ENCODE measurements around the gene SLC30A7.
A peak's percentile ranks its signal among the peaks of the same experiment; 100 is the strongest.
"Not testable (repeated sequence)": the region's sequence is repeated elsewhere in the genome, so short reads cannot be mapped to it uniquely, and the experiment has no call there.

Gene SLC30A7

DNA sequence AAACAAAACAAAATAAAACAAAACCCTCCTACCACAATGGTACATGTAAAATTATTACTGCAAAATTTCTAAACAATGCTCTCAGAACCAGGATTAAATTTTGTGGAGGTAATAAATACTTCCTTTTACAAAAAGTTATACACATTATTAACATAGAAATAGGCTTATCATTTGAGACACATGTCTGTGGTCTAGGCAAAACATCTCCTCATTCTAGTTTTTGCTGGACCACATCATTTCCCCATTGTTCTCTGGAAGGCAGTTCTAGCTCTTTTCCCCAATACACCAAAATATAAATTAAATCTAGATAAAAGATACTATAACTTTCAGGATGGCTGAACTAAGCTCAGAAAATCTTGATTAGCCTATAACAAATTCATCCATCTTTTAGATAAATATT is 19.6 kb upstream of the SLC30A7 start:
- no peaks in the 10 kb centered on the region for H3K27me3 Mint-ChIP-seq
- H3K27ac Mint-ChIP-seq, result no peak overlapping the region
- no peak overlapping the region for H3K4me3 Mint-ChIP-seq
- DNase-seq (no peak), ATAC-seq (no peak)
- no peaks in the 10 kb centered on the region for H3K4me1 Mint-ChIP-seq
- H3K36me3 Mint-ChIP-seq (ENCODE audit: low read depth), result peaks cover 3% of the 10 kb centered on the region
- H3K9me3 Mint-ChIP-seq, result no peaks in the 10 kb centered on the region

DNA sequence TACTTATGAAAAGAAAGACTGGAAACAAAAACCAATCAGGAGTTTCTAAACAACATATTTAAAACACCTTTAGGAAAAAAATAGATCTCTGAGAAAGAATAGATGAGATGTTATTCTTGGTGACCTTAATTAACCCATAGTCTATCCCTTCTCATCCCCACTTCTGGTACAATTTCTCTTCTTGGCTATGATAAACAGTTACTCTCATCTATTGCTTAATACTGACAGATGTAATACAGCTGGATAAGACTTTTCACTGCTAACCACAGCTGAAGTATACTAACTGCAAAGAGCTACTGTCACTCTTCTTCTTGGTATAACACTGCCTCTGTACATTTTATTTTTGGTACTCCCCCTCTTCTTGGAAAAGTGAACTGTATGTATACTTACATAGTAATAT is 16.5 kb upstream of the SLC30A7 start:
- Mint-ChIP-seq H3K27me3 (no peaks in the 10 kb centered on the region), H3K36me3 (ENCODE audit: low read depth) (peaks cover 4% of the 10 kb centered on the region), H3K4me1 (no peaks in the 10 kb centered on the region), H3K4me3 (no peak overlapping the region), H3K9me3 (no peaks in the 10 kb centered on the region), H3K27ac (no peak overlapping the region)
- ATAC-seq (no peak), DNase-seq (no peak)

GRCh38 chr1:100881687-100882086 is 14.2 kb upstream of the SLC30A7 start:
- no peak overlapping the region for H3K27ac Mint-ChIP-seq
- H3K27me3 Mint-ChIP-seq, result no peaks in the 10 kb centered on the region
- no peak overlapping the region for H3K4me3 Mint-ChIP-seq
- H3K4me1 Mint-ChIP-seq, result no peaks in the 10 kb centered on the region
- no peaks in the 10 kb centered on the region for H3K9me3 Mint-ChIP-seq
- ATAC-seq (no peak), DNase-seq (no peak)
- peaks cover 3% of the 10 kb centered on the region for H3K36me3 Mint-ChIP-seq (ENCODE audit: low read depth)

DNA sequence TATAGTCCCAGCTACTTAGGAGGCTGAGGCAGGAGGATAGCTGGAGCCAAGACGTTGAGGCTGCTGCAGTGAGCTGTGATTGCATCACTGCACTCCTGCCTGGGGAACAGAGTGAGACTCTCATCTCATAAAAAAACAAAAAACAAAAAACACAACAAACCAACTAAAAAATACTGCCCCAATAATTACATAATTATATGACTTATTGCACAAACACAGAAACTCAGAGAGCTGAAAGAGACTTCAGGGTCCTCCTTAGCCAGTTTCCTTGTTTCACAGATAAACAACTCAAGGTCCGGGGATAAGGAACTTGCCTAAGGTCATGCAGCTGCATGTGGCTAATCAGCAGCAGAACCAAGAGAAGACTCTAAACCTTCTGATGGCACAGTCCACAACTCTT is 13.2 kb upstream of the SLC30A7 start:
- Mint-ChIP-seq H3K36me3 (ENCODE audit: low read depth) (peaks cover 5% of the 10 kb centered on the region), H3K4me1 (no peaks in the 10 kb centered on the region), H3K9me3 (no peaks in the 10 kb centered on the region), H3K27ac (no peak overlapping the region), H3K4me3 (no peak overlapping the region), H3K27me3 (no peaks in the 10 kb centered on the region)
- ATAC-seq, result no peak
- DNase-seq, result no peak

GRCh38 chr1:100883963-100884362 is 11.9 kb upstream of the SLC30A7 start:
- Mint-ChIP-seq H3K27ac (no peak overlapping the region), H3K36me3 (ENCODE audit: low read depth) (peaks cover 14% of the 10 kb centered on the region), H3K4me1 (peaks cover 8% of the 10 kb centered on the region), H3K27me3 (no peaks in the 10 kb centered on the region), H3K9me3 (peaks cover 6% of the 10 kb centered on the region), H3K4me3 (no peak overlapping the region)
- no peak for ATAC-seq
- no peak for DNase-seq

DNA sequence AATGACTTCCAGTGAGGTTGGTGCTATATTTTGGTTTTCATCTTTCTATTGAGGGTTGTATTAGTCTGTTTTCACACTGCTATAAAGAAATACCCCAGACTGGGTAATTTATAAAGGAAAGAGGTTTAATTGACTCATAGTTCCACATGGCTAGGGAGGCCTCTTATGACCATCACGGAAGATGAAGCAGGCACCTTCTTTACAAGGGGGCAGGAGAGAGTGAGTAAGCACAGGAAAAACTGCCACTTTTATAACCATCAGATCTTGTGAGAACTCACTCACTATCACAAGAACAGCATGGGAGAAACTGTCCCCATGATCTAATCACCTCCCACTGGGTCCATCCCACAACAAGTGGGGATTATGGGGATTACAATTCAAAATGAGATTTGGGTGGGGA is 6.9 kb upstream of the SLC30A7 start:
- ATAC-seq, result peak; percentile 91
- Mint-ChIP-seq H3K36me3 (ENCODE audit: low read depth) (peaks cover 41% of the 10 kb centered on the region), H3K27ac (peak overlapping the region; percentile 61), H3K4me1 (peaks cover 38% of the 10 kb centered on the region), H3K9me3 (peaks cover 20% of the 10 kb centered on the region)
- DNase-seq, H3K4me3 Mint-ChIP-seq, H3K27me3 Mint-ChIP-seq: not testable (repeated sequence)

- H3K4me3 Mint-ChIP-seq, H3K27ac Mint-ChIP-seq, H3K27me3 Mint-ChIP-seq, ATAC-seq, DNase-seq: not testable (repeated sequence)
- peaks cover 20% of the 10 kb centered on the region for H3K9me3 Mint-ChIP-seq
- peaks cover 41% of the 10 kb centered on the region for H3K36me3 Mint-ChIP-seq (ENCODE audit: low read depth)
- peaks cover 45% of the 10 kb centered on the region for H3K4me1 Mint-ChIP-seq
Observed at GRCh38 chr1:100889869-100890482, 5.9 kb upstream of the SLC30A7 start.

GRCh38 chr1:100891380-100891779 is 4.5 kb upstream of the SLC30A7 start:
- Mint-ChIP-seq H3K4me3 (no peak overlapping the region), H3K27ac (no peak overlapping the region), H3K27me3 (no peaks in the 10 kb centered on the region), H3K9me3 (peaks cover 20% of the 10 kb centered on the region), H3K36me3 (ENCODE audit: low read depth) (peaks cover 45% of the 10 kb centered on the region), H3K4me1 (peaks cover 45% of the 10 kb centered on the region)
- ATAC-seq (no peak), DNase-seq (no peak)

GRCh38 chr1:100892554-100892953 is 3.3 kb upstream of the SLC30A7 start:
- Mint-ChIP-seq H3K36me3 (ENCODE audit: low read depth) (peaks cover 49% of the 10 kb centered on the region), H3K27me3 (no peaks in the 10 kb centered on the region), H3K9me3 (peaks cover 20% of the 10 kb centered on the region), H3K4me3 (peak overlapping the region; percentile 100), H3K4me1 (peaks cover 53% of the 10 kb centered on the region), H3K27ac (peak overlapping the region; percentile 9)
- DNase-seq (no peak), ATAC-seq (no peak)

GRCh38 chr1:100893718-100894117 is 2.2 kb upstream of the SLC30A7 start:
- DNase-seq (no peak), ATAC-seq (no peak)
- Mint-ChIP-seq H3K4me1 (peaks cover 57% of the 10 kb centered on the region), H3K27ac (peak overlapping the region; percentile 70), H3K36me3 (ENCODE audit: low read depth) (peaks cover 49% of the 10 kb centered on the region), H3K9me3 (peaks cover 15% of the 10 kb centered on the region), H3K4me3 (peak overlapping the region; percentile 100), H3K27me3 (no peaks in the 10 kb centered on the region)

DNA sequence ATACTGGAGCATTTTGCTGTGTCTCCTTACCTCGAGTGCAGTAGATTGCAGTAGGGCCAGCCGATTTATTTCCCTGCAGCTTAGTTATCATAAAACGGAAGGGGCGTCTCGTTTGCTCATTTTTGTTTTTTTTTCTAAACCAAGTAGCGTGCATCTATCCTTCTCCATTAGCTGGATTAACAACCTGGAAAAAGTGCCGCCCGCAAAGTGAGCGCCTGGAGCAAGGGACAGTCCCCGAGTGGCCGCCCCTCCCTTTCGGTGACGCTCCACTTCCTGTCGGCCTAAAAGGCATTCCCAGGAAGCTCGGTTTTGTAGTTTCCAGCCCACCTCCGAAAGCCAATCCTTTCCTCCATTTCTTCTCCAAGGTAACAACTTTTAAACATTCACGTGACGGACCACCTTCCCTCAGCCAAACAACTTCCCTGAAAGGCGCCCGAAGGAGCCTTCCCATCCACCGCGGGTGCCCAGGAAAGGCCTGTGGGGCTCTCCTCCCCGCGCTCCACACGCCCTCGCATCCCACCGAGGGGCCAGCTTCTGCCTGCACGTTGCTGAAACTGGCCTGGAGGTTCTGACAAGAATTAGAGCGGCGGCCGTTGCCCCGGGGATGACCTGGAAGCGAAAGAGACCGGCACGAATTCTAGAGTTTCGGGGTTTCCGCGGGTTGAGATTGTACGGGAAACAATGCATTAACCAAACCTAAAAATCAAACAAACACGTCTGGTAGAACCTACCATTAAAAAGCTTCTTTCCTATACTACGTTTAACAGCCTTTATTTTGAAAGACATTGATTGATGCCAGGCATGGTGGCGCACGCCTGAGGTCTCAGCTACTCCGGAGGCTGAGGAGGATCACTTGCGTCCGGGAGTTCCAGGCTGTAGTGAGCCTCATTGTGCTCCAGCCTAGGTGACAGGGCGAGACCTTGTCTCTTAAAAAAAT is 1.0 kb upstream of the SLC30A7 start, which contains the start of gene EXTL2:
Gene EXTL2, minus strand, starts transcription at position 240 of the 937 bp plus-strand sequence. CDS start 6,085 bp downstream, outside the sequence.
- Mint-ChIP-seq H3K4me3 (peak within 1 kb of the TSS; percentile 100), H3K27ac (peak within 1 kb of the TSS; percentile 98), H3K27me3 (no peaks in the 10 kb centered on the region), H3K4me1 (peaks cover 58% of the 10 kb centered on the region), H3K36me3 (ENCODE audit: low read depth) (peaks cover 51% of the 10 kb centered on the region), H3K9me3 (peaks cover 11% of the 10 kb centered on the region)
- peak; percentile 38 for ATAC-seq
- peak; percentile 82 for DNase-seq

DNA sequence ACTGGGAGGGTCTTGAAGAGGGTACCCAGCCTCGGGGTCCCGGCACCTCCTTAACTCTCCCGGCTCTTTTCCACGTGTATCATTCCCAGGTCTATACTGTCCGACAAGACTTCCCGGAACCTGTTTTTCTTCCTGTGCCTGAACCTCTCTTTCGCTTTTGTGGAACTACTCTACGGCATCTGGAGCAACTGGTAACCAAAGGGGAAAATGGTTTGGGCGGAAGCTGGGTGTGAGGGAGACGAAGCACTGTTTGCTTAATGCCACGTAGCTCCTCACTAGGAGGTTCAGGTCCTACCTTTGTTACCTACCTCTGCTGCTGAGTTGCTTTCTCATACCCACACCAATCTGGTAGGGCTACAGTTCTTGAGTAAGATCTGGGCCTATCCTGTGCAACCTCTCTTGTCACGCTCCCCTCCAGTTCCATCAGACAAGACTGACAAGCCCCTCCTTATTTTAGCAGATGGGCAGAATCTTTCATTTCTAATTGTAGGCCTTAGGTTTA is 642 bp downstream of the SLC30A7 start:
- H3K27me3 Mint-ChIP-seq, result no peaks in the 10 kb centered on the region
- no peaks in the 10 kb centered on the region for H3K9me3 Mint-ChIP-seq
- peak overlapping the region; percentile 100 for H3K4me3 Mint-ChIP-seq
- H3K36me3 Mint-ChIP-seq (ENCODE audit: low read depth), result peaks cover 49% of the 10 kb centered on the region
- peak overlapping the region; percentile 98 for H3K27ac Mint-ChIP-seq
- H3K4me1 Mint-ChIP-seq, result peaks cover 68% of the 10 kb centered on the region
- ATAC-seq (peak; percentile 70), DNase-seq (peak; percentile 45)

- peaks cover 72% of the 10 kb centered on the region for H3K36me3 Mint-ChIP-seq (ENCODE audit: low read depth)
- H3K27me3 Mint-ChIP-seq, result no peaks in the 10 kb centered on the region
- ATAC-seq, result no peak
- no peak for DNase-seq
- no peak overlapping the region for H3K4me3 Mint-ChIP-seq
- peaks cover 68% of the 10 kb centered on the region for H3K4me1 Mint-ChIP-seq
- H3K27ac Mint-ChIP-seq, result no peak overlapping the region
- H3K9me3 Mint-ChIP-seq, result peaks cover 4% of the 10 kb centered on the region
Observed at GRCh38 chr1:100902365-100902764, 6.5 kb downstream of the SLC30A7 start.

DNA sequence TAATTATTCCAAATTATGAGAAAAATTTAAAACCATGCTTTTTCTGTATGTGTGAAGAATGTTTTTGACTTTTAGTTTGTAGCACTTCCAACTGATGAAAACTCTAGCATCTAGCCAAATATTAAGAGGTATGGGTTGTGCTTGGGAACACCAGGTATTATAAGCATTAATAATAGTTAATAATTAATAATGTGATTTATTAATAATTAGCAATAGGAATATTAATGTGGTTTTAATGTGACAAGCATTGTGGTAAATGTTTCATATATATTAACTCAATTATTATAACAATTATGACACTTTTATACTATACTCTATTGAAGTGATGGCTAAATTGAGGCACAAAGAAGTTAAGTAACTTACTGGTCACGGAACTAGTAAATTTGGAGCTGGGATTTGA is 7.9 kb downstream of the SLC30A7 start:
- no peak overlapping the region for H3K4me3 Mint-ChIP-seq

GRCh38 chr1:100904528-100904927 is 8.6 kb downstream of the SLC30A7 start:
- H3K4me3 Mint-ChIP-seq, result no peak overlapping the region
- H3K4me1 Mint-ChIP-seq, result peaks cover 61% of the 10 kb centered on the region
- H3K36me3 Mint-ChIP-seq (ENCODE audit: low read depth), result peaks cover 69% of the 10 kb centered on the region
- H3K9me3 Mint-ChIP-seq, result peaks cover 4% of the 10 kb centered on the region
- ATAC-seq (no peak), DNase-seq (no peak)
- no peaks in the 10 kb centered on the region for H3K27me3 Mint-ChIP-seq
- H3K27ac Mint-ChIP-seq, result no peak overlapping the region

More for the DNA sequence above, 7.9 kb downstream of the SLC30A7 start:
- Mint-ChIP-seq H3K4me1 (peaks cover 66% of the 10 kb centered on the region), H3K27me3 (no peaks in the 10 kb centered on the region), H3K36me3 (ENCODE audit: low read depth) (peaks cover 72% of the 10 kb centered on the region), H3K27ac (no peak overlapping the region), H3K9me3 (peaks cover 4% of the 10 kb centered on the region)
- no peak for ATAC-seq
- DNase-seq, result no peak

All from activated naive CD8-positive, alpha-beta T cell treated with anti-CD3 and anti-CD28 coated beads, Interleukin-2, amount 50 U/mL, for 24 hours (primary cell).